GOT3 (cell line): ENCODE results near the gene DPP10.
"Not testable (repeated sequence)": the region's sequence is repeated elsewhere in the genome, so short reads cannot be mapped to it uniquely, and the experiment has no call there.

Source experiments
- DNase-seq: peaks from one replicate; lab custom pipeline; 2025; ENCODE audit warnings: mixed read lengths; lab: John Stamatoyannopoulos, UW

DPP10 gene

GRCh38 chr2:115440746-115441145, 998.3 kb downstream of the DPP10 start:
- DNase-seq, result not testable (repeated sequence)

- no peak for DNase-seq
These were observed 1001.2 kb downstream of the DPP10 start for GRCh38 chr2:115443539-115444185.

- DNase-seq, result no peak
These were observed 1017.6 kb downstream of the DPP10 start for GRCh38 chr2:115460008-115460407.

DNA sequence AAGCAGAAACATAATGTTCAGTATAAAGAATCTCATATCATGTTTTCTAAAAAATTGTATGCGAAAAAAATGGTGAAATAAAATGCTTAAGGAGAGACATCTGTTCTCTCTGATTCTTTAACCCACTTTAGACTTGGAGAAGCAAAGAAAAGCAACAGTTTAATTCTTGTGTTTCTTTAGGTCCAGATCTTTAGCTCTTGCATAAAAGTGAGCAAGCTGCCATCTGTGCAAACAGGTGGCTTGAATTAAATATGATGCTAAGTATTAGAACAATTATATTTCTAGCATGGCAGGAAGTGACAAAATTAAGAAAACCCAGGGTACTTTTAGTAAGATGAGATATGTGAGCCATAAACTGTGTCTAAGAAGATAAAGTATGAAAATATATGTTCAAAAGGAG, 1038.3 kb downstream of the DPP10 start:
- no peak for DNase-seq

GRCh38 chr2:115481842-115482241, 1039.4 kb downstream of the DPP10 start:
- no peak for DNase-seq

GRCh38 chr2:115483666-115484065, 1041.2 kb downstream of the DPP10 start:
- DNase-seq, result no peak

DNA sequence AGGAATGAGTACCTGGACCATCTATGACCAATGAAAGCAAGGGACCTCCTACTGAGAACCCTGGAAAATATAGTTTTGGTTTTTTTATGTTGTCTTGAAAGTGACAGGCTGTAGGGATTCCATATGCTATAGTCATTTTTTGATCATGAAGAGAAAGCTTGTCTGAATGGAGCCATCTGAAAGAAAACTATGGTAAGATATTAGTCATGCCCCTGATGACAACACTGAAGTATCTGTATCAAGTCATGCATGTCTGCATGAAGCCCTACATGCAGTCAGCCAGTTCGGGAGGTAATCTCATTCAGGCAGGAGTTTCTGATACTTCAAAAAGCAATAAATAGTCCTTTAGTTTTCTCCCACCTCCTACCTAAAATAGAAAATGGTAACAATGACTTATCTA, 1042.0 kb downstream of the DPP10 start:
- no peak for DNase-seq

GRCh38 chr2:115484983-115485382, 1042.5 kb downstream of the DPP10 start:
- DNase-seq, result no peak

DNA sequence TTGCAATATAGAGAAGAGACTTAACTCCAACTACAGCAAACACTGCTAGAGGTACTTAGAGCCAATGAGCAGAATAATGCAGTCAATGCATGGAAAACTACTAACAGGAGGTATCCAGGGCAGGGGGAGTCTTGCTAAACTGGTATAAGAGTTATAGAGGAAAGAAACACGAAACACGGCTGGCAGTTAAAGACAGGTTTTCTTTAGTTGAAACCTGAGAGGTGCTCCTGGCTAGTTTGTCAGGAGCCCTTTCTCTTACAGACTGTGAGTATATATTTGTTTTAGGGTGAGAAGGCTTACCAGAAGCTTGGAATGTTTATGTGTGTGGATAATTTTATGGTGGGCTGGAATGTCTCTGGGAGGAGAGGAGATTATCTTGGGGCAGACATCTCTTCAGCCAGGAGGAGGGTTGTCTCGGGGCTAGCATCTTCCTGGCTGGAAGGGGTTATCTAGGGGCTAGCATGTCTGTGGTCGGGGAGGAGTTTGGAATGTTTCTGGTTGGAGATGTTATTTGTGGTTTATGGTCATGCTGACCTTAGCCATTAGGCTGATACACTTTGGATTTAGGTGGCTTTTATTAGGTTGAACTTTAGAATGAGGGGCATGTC, 1048.8 kb downstream of the DPP10 start:
- DNase-seq, result no peak

DNA sequence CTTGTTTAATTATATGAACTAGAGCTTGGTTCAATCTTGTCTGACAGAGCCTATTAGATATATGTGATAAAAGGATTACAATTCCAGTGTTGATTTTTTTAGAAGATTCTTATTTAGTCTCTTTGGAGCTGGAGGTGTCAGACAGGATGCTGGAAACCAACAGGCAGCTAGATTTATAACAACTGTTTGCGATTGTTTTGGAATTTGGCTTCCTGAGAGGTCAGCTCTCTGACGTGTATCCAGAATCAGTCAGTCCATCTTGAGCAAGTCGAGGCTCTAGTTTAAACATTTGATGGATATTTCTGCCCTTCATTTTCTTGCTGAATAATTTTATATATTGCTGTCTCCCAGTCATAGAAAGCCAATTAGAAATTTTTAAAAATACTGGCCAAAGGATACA, 1062.9 kb downstream of the DPP10 start:
- DNase-seq, result no peak

DNA sequence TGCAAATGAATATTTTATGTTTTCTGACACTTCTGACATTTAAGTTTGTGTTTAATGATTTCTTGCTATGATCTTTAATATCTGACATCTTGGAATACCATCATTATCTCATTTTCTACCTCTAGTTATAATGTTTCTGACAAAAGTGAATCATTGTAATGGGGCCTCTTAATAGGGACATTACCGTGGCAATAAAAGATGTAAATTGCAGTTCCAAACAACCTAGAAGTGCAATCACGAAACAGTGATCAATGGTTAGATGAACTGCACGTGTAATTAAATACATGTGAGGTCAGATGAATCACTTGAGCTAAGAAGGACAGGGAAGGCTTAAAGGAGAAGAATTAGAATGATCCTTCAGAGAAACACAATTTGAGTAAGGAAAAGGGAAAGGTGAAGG, 1078.3 kb downstream of the DPP10 start:
- no peak for DNase-seq

GRCh38 chr2:115524452-115524851, 1082.0 kb downstream of the DPP10 start:
- no peak for DNase-seq

DNA sequence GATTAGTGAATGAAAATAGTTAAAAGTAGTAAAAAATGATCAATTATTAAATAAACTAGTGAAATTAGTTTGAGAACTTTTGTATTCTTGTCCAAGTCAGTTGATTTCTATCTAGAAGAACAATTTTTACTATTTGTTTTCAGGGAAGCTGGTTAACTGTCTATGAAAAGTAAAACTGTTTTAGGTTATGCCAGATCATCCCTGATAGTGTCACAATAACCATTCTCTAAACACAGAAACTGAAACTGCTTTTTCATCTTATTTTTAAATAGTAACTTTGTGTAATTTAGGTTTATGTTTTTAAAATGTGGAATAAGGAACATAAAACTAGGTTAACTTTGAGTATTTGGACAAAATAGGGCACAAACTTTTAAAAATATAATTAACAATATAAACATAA, 1087.2 kb downstream of the DPP10 start:
- DNase-seq, result no peak

DNA sequence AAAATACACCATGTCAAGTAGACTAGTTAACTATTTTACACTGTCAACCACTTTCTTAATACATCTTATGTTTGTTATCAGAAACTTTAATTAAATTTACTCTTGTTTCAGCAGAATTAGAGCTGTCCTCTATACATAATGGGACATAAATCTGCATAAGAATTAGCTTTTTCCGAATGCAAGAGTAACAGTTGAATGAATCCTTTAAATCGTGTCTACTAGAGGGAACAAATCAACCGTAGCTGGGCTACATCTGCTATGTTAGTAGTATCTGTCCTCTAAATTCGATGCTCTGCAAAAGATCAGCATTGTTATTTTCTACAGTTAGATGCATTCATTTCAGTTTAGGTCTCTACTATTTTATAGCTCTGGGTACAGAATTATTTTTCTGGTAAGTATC, 1090.6 kb downstream of the DPP10 start:
- DNase-seq, result no peak

DNA sequence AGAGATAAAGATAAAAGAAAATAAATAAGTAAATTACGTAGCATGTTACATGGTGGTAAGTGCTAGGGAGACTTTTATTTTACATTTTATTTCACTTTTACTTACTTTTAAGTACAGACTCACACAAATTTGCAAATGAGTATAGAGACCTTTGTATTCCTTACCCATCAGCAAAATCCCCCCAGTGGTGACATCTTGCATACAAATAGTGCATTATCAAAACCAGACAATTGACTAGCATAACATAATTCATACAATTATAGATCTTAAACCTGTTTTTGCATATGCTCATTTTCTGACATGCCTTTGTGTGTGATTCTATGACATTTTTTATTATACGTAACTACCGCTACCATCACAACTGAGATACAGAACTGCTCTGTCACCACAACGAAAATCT, 1099.4 kb downstream of the DPP10 start:
- DNase-seq, result no peak

DNA sequence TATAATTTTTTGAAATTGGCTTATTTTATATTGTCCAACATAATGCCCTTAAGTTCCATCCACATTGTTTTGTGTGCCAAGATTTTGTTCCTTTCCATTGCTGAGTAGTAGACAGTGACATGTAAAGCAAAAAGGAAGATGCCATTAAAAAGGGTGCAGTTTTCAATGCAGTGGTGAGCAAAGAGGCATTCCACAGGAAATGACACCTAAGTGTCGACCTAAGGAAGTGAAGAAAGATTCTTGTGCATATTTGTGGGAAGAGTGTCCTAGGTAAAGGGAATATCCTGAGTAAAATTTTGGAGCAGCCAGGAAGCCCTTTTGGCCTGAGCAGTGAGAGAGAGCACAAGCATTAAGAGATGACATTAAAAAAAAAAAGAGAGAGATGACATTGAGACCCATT, 1099.9 kb downstream of the DPP10 start:
- DNase-seq, result no peak

- DNase-seq, result no peak
These were observed 1100.6 kb downstream of the DPP10 start for GRCh38 chr2:115543024-115543423.

DNA sequence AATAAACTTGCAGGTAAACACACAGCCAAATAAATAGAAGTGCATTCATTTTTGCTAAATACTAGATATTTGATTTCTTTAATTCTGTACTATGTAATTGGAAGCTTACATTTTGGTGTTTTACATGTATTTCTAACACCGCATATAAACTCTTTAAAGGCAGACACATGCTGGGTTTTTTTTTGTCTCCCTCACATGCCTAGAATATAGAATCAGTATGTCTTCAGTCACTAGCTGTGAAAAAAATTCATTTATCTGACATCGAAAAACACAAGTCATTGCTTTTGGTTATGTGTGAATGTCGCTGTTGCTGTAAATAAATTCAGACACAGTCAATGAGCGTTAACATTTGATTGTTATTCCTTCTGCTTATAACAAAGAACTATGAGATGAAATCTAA, 1101.0 kb downstream of the DPP10 start:
- DNase-seq, result no peak

GRCh38 chr2:115549611-115550130, 1107.2 kb downstream of the DPP10 start:
- no peak for DNase-seq

DNA sequence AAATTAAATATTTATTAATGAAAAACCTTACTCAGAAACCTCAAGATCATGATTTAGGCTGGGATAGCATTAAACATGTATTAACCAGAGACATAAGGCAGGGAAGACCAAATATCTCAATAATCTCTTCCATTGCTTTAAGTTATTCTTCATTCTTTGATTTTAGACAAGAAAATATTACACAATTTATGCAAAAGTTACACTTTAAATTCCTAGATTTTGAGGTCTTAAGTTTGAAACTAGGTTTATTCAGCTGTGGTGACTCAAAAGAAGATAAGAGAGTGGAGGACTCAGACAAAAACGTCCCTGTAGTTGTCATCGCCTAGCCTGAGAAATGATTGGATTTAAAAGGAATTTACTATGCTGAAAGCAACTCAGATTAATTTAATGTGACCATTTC, 1110.3 kb downstream of the DPP10 start:
- no peak for DNase-seq

DNA sequence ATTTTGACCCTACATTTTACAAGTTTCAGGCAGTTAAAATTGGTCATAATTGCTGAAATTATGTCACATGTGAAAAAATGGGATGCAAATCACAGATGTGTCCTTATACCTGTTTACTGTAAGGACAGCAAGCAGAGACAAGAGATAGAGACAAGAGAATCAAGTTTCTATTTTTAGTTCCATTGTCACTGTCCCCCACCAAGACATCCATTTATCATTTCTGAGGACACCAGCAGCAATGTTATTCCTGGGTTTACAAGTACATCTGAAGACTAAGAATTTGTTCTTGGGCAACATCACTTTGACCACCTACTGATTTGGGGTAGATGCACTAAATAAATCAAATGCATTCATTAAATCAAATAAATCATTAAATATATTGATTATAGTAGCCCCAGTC, 1111.7 kb downstream of the DPP10 start:
- no peak for DNase-seq

DNA sequence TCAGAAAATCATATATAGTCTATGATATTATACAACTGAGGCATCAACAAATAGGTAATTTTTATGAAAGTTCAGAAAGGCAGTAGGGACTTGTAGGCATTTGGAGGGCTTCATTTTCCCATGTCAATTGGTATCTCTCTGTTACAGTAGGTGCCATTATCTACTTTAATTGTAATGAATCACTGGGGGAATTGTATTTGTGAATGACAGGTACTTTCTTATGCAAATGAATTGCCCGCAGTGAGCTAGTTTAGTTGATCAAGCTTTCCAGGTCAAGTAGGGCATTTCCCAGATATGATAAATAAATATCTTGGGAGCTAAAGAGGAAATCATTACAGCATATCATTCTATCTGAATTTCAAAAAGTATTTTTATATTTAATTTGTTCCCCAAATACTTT, 1116.3 kb downstream of the DPP10 start:
- no peak for DNase-seq

DNA sequence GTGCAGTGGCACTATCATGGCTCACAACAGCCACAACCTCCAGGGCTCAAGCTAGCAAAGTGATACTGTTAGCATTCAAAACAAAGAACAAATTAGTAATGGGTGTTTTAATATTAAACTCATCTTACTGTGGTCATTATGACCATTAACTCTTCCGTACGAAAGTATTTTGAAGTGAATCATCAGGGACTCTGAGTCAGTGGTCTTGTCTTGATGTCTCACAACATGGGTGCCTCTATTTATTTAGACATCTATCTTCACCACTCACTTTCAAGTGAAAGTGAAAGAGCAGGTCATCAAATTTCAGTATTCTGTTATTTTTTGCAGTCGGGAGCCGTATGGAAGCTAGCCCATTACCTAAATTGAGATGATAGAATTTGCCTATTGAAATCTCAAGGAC, 1118.2 kb downstream of the DPP10 start:
- DNase-seq, result no peak

- no peak for DNase-seq
These were observed 1126.2 kb downstream of the DPP10 start for GRCh38 chr2:115568643-115569042.
